Measurements from ENCODE around the gene RAP1GDS1. TPM values are rescaled to one million over a fixed set of nuclear protein-coding genes. Genes with fewer than 3 reads are reported as not detected.

The RAP1GDS1 gene
- total RNA-seq, 1 experiment from 2014 or later = 40.8 TPM

- BruUV-seq (replicated peaks) = no TSS peak
- Histone ChIP-seq H3K9me3 (ENCODE audit: control insufficient read depth in 1 of 2, insufficient read depth in 1 of 2, low read depth in 1 of 2, low read length in 2 of 2) (no peaks in the 10 kb centered on the region), H3K4me1 (ENCODE audit: control insufficient read depth in 1 of 2, insufficient read depth in 2 of 2, low read length in 2 of 2) (no peaks in the 10 kb centered on the region), H3K9ac (ENCODE audit: low read length) (no peak overlapping the region), H2AFZ (ENCODE audit: low read depth, low read length, poor library complexity, severe bottlenecking) (no peak overlapping the region), H3K36me3 (ENCODE audit: control insufficient read depth in 1 of 2, insufficient read depth in 2 of 2, low read length in 2 of 2) (0 out of 4 replicates have a peak, but pooled peaks cover 0 to 3% of the 10 kb centered on the region in 2 experiments), H3K4me2 (ENCODE audit: low read length) (no peak overlapping the region), H4K20me1 (ENCODE audit: insufficient read depth) (no peaks in the 10 kb centered on the region), H3K27ac (ENCODE audit: low read depth, low read length) (no peak overlapping the region), H3K27me3 (ENCODE audit: insufficient read depth, low read length) (no peaks in the 10 kb centered on the region), H3K79me2 (ENCODE audit: insufficient read depth, low read length) (peaks cover 21% of the 10 kb centered on the region), H3K9me2 (ENCODE audit: insufficient read depth) (no peaks in the 10 kb centered on the region), H3K4me3 (replicated peaks in 1 of 2; ENCODE audit: low read depth in 1 of 2, low read length in 2 of 2) (no peak overlapping the region)
- no peak for TF ChIP-seq ZBTB33 (IDR thresholded peaks at IDR 0.05; ENCODE audit: extremely low read depth, insufficient replicate concordance, low read length)
- TF ChIP-seq REST (IDR thresholded peaks at IDR 0.05; ENCODE audit: low read depth) = no peak
- TF ChIP-seq YY1 (IDR thresholded peaks at IDR 0.05; ENCODE audit: extremely low read depth, insufficient replicate concordance, low read depth, low read length) = no peak
- TF ChIP-seq SRF (IDR thresholded peaks at IDR 0.05; ENCODE audit: low read depth) = no peak
- no peak for TF ChIP-seq EZH2 (IDR thresholded peaks at IDR 0.05)
- TF ChIP-seq JUND (IDR thresholded peaks at IDR 0.05) = no peak
- no peak for TF ChIP-seq CBX3 (IDR thresholded peaks at IDR 0.05; ENCODE audit: low read depth)
- TF ChIP-seq SIN3A (IDR thresholded peaks at IDR 0.05; ENCODE audit: low read depth) = no peak
- TF ChIP-seq CEBPB (IDR thresholded peaks at IDR 0.05; ENCODE audit: low read depth) = no peak
- TF ChIP-seq ELF1 (IDR thresholded peaks at IDR 0.05; ENCODE audit: borderline replicate concordance, low read depth) = no peak
- no peak for TF ChIP-seq ZNF274 (IDR thresholded peaks at IDR 0.05; ENCODE audit: low read depth, low read length)
- TF ChIP-seq TCF7L2 (IDR thresholded peaks at IDR 0.05; ENCODE audit: borderline replicate concordance, extremely low read depth, insufficient read depth, insufficient read length) = no peak
- TF ChIP-seq MAX (IDR thresholded peaks at IDR 0.05) = no peak
- no peak for TF ChIP-seq RAD21 (IDR thresholded peaks at IDR 0.05; ENCODE audit: low read depth)
- ChIA-PET RAD21 (ENCODE audit: low non-redundant PET in 1 of 2, low total read pairs in 2 of 2, uncharacterized antibody in 2 of 2, unreplicated experiment in 2 of 2) (no interaction called here), CTCF (no interaction called here), POLR2A (no interaction called here)
- intact Hi-C loops (cut with micrococcal nuclease) = no loop called here
- no peak for ATAC-seq
- no peak for DNase-seq (ENCODE audit: low read depth, low spot score)
Observed at GRCh38 chr4:98341309-98341708, 80.1 kb downstream of the RAP1GDS1 start.
